Natural killer cell (primary cell): Measurements from ENCODE around the gene NSUN4. TPM values are rescaled to one million over a fixed set of nuclear protein-coding genes. Genes with fewer than 3 reads are reported as not detected.

Source experiments
- ATAC-seq, 3 donors: fragments of 150-1000 bp in 2 of 3; fragments of 200-7000 bp in 1 of 3; cut with Tn5 transposase; 1 replicate in 1 of 3; 2 replicates in 2 of 3; pipeline ENCODE4 v1.10.0; 2021; ENCODE audit warnings: mild to moderate bottlenecking in 2 of 3, moderate library complexity in 2 of 3
- DNase-seq, 2 donors: peaks; one replicate each; pipeline versions ENCODE4 v3.0.0 to v3.0.0-alpha.2; 2013 to 2021; ENCODE audit warnings: mixed read lengths in 1 of 2
- H3K27ac ChIP-seq: one replicate; pipeline ENCODE4 v1.5.1; 2013; ENCODE audit warnings: mild to moderate bottlenecking, low read length
- H3K27me3 ChIP-seq: one replicate; pipeline ENCODE4 v1.6.1; 2013; ENCODE audit warnings: low read length; ENCODE audit not compliant: control insufficient read depth, insufficient read depth
- H3K36me3 ChIP-seq: one replicate; pipeline ENCODE4 v1.6.1; 2013; ENCODE audit warnings: low read length; ENCODE audit not compliant: control insufficient read depth, insufficient read depth
- H3K4me1 ChIP-seq: one replicate; pipeline ENCODE4 v1.6.1; 2013; ENCODE audit warnings: low read length; ENCODE audit not compliant: control insufficient read depth, insufficient read depth
- H3K4me3 ChIP-seq: one replicate; pipeline ENCODE4 v1.5.1; 2013; ENCODE audit warnings: low read length
- H3K9me3 ChIP-seq: one replicate; pipeline ENCODE4 v1.6.1; 2013; ENCODE audit warnings: low read length; ENCODE audit not compliant: control insufficient read depth, insufficient read depth
- H3K27ac Mint-ChIP-seq, 2 donors: one replicate each; pipeline ENCODE4 v1.8.0; 2022; ENCODE audit warnings: mild to moderate bottlenecking in 2 of 2, mixed read lengths in 2 of 2, moderate library complexity in 1 of 2
- H3K27me3 Mint-ChIP-seq, 2 donors: one replicate each; pipeline ENCODE4 v1.8.0; 2022; ENCODE audit warnings: low read depth in 2 of 2, mixed read lengths in 2 of 2
- H3K36me3 Mint-ChIP-seq: one replicate; pipeline ENCODE4 v1.8.0; 2022; ENCODE audit warnings: mixed read lengths
- H3K4me1 Mint-ChIP-seq, 2 donors: one replicate each; pipeline ENCODE4 v1.8.0; 2022; ENCODE audit warnings: mixed read lengths in 2 of 2
- H3K4me3 Mint-ChIP-seq: one replicate; pipeline ENCODE4 v1.8.0; 2022; ENCODE audit warnings: mild to moderate bottlenecking, moderate library complexity, mixed read lengths
- H3K9me3 Mint-ChIP-seq, 2 donors: one replicate each; pipeline ENCODE4 v1.8.0; 2022; ENCODE audit warnings: mixed read lengths in 2 of 2
- WGBS: methylation state at CpG from one replicate; pipeline ENCODE4 v1.1.7; 2013; ENCODE audit warnings: missing lambda C conversion rate; ENCODE audit not compliant: insufficient coverage; 5-methylcytosine and 5-hydroxymethylcytosine counted together
- intact Hi-C: fragments of 100-400 bp; cut with micrococcal nuclease; formaldehyde crosslinking; loops from one replicate; pipeline ENCODE4 v1.14.2; 2022
- total RNA-seq, 4 donors: library from RNA; stranded (reverse); fragments of 120-200 nt in 1 of 4; gene quantifications; one replicate each; pipeline versions ENCODE4 v1.2.3 to v1.2.4, GENCODE V29; 2013 to 2022
- TF ChIP-seq, protein P1 (sequence below): fragments of 200-600 bp; IDR thresholded peaks from one replicate; pipeline ENCODE4 v1.8.0; 2022; ENCODE audit warnings: antibody characterized with exemption

NSUN4 gene
- total RNA-seq, 3 donors from 2014 or later (not counting 1 experiment from before 2014, with no cell fraction given): 25.9 to 41.0 (median 36.3) TPM

DNA sequence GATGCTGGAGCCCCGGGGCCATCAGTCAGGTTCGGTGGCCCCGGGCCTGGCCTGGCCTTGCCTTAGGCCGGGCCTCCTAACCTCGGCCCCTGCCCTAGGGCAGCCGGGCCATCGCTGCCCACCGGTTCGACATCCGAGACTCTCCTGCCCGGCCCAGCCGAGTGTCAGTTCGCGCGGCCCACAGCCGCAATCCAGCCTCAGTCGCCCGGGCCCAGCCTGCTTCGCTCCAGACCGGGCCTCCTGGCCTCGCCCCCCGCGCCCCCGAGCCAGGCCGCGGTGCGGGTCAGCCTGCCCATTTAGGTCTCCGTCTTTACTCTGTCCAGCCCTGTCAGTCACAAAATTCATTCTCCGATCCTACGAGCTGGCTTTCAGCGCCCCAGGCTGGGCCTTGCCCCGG is 38.0 kb upstream of the NSUN4 start:
- Histone ChIP-seq H3K4me1 (peaks cover 33% of the 10 kb centered on the region), H3K27ac (peak overlapping the region; percentile 89), H3K36me3 (no peaks in the 10 kb centered on the region), H3K9me3 (no peaks in the 10 kb centered on the region), H3K4me3 (peak overlapping the region; percentile 72), H3K27me3 (no peaks in the 10 kb centered on the region)
- H3K27me3 Mint-ChIP-seq: no peaks in the 10 kb centered on the region
- TF ChIP-seq, protein P1, sequence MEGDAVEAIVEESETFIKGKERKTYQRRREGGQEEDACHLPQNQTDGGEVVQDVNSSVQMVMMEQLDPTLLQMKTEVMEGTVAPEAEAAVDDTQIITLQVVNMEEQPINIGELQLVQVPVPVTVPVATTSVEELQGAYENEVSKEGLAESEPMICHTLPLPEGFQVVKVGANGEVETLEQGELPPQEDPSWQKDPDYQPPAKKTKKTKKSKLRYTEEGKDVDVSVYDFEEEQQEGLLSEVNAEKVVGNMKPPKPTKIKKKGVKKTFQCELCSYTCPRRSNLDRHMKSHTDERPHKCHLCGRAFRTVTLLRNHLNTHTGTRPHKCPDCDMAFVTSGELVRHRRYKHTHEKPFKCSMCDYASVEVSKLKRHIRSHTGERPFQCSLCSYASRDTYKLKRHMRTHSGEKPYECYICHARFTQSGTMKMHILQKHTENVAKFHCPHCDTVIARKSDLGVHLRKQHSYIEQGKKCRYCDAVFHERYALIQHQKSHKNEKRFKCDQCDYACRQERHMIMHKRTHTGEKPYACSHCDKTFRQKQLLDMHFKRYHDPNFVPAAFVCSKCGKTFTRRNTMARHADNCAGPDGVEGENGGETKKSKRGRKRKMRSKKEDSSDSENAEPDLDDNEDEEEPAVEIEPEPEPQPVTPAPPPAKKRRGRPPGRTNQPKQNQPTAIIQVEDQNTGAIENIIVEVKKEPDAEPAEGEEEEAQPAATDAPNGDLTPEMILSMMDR: no peak
- H3K36me3 Mint-ChIP-seq: no peaks in the 10 kb centered on the region
- peak overlapping the region; percentile 98 for H3K4me3 Mint-ChIP-seq
- ATAC-seq (peak; percentile 4 to 38 (median 16)), DNase-seq (peak; percentile 52)
- no peaks in the 10 kb centered on the region for H3K9me3 Mint-ChIP-seq
- peaks cover 27 to 46% of the 10 kb centered on the region in 2 donors for H3K4me1 Mint-ChIP-seq
- under 1% methylated on average over 32 of the region's 32 CpGs for WGBS
- intact Hi-C loops: loop anchor here (1.0 to 2.0 kb wide), 3 partner anchors 38 to 55 kb away; partner anchors contain the start of genes NSUN4 and RAD54L
- peak overlapping the region; percentile 96 to 99 for H3K27ac Mint-ChIP-seq

DNA sequence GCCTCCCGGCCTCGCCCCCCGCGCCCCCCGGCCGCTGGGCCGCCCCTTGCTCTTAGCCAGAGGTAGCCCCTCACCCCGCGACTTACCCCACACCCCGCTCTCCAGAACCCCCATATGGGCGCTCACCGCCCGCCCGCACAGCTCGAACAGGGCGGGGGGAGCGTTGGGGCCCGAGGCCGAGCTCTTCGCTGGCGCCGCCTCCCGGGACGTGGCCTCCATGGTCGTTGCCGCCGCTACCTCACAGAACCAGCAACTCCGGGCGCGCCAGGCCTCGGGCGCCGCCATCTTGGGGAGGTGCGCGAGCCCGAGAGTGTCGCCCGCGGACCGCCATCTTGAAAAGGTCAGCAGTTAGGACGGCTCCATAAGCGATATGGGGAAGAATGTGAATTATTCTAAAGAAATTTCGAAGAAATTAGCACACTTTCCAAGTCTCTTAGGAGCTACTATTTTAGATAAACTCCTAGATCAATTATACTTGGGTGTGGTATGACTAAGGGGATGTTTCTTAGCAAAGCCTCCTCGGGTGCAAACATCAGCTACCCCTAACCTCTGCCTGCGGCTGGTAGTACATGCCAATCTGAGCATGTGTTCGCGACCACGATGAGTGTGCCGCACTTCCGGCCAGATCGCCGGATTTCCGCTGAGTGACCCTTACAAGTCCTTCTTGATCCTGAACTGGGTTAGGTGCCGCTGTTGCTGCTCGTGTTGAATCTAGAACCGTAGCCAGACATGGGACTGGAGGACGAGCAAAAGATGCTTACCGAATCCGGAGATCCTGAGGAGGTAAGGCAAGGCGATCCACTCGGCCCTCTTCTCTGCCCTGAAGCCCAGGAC is 37.4 kb upstream of the NSUN4 start, which contains the start of the genes LRRC41 and UQCRH:
TSS of gene LRRC41 (minus strand) at position 579 of the 834 bp plus-strand sequence. CDS start at position 285, 294 bp downstream.
TSS of gene UQCRH (plus strand) at position 661 of the 834 bp plus-strand sequence. CDS start at position 730, 69 bp downstream.
- H3K36me3 Mint-ChIP-seq: no peaks in the 10 kb centered on the region
- Histone ChIP-seq H3K9me3 (no peaks in the 10 kb centered on the region), H3K36me3 (no peaks in the 10 kb centered on the region), H3K27me3 (no peaks in the 10 kb centered on the region), H3K4me1 (peaks cover 33% of the 10 kb centered on the region), H3K4me3 (peak within 1 kb of the TSS; percentile 72), H3K27ac (peak within 1 kb of the TSS; percentile 89)
- TF ChIP-seq, protein P1: no peak
- DNase-seq (peak; percentile 95 to 96), ATAC-seq (peak; percentile 80 to 95 (median 86))
- WGBS: under 1% methylated on average over 60 of the region's 61 CpGs
- H3K27ac Mint-ChIP-seq: peak within 1 kb of the TSS; percentile 96 to 99
- H3K4me1 Mint-ChIP-seq: peaks cover 33 to 51% of the 10 kb centered on the region in 2 donors
- H3K9me3 Mint-ChIP-seq: no peaks in the 10 kb centered on the region
- H3K4me3 Mint-ChIP-seq: peak within 1 kb of the TSS; percentile 98
- intact Hi-C loops: loop anchor here (1.0 to 2.0 kb wide), 3 partner anchors 37 to 56 kb away; partner anchors contain the start of genes NSUN4 and RAD54L
- H3K27me3 Mint-ChIP-seq: no peaks in the 10 kb centered on the region

DNA sequence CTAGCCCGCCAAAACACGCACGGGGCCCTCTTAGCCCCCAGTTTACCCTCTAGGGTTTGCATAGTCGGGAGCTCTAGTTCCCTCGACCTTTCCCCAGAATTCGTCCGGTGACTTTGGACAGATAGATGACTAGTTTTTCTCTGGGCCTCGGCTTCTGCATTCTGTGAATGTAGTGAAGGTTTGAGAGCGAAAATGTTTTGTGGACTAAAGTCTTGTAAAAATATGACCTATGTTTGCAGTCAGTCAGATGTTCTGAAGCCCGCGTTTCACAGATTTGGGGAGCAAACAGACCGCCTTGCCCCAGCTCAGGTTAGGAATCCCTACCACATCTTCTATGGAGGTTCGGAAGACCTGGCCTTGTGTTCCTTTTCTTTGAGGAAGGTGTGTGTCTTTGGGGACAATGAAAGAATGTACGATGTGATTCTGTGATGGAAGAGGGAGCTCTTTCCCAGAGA is 36.7 kb upstream of the NSUN4 start:
- 0% methylated on average over 12 of the region's 14 CpGs for WGBS
- Histone ChIP-seq H3K4me1 (peaks cover 33% of the 10 kb centered on the region), H3K27ac (peak overlapping the region; percentile 89), H3K9me3 (no peaks in the 10 kb centered on the region), H3K36me3 (no peaks in the 10 kb centered on the region), H3K27me3 (no peaks in the 10 kb centered on the region), H3K4me3 (peak overlapping the region; percentile 72)
- no peak for ATAC-seq
- Mint-ChIP-seq H3K36me3 (no peaks in the 10 kb centered on the region), H3K4me1 (peaks cover 39 to 56% of the 10 kb centered on the region in 2 donors), H3K27ac (peak overlapping the region; percentile 96 to 99), H3K9me3 (no peaks in the 10 kb centered on the region), H3K4me3 (peak overlapping the region; percentile 98), H3K27me3 (no peaks in the 10 kb centered on the region)
- TF ChIP-seq, protein P1: no peak
- intact Hi-C loops: loop anchor here (1.0 to 2.0 kb wide), 3 partner anchors 36 to 57 kb away; partner anchors contain the start of genes NSUN4 and RAD54L
- DNase-seq: peak in 1 of 2 donors; percentile 33
